ENCODE measurements around the gene PRKCA. TPM values are rescaled to one million over a fixed set of nuclear protein-coding genes. Genes with fewer than 3 reads are reported as not detected.
A peak's percentile ranks its signal among the peaks of the same experiment; 100 is the strongest.

The PRKCA gene
- total RNA-seq, 3 donors from 2014 or later (not counting 1 experiment from before 2014, with no cell fraction given), result 19.6 to 29.0 (median 20.4) TPM

GRCh38 chr17:66634193-66634592, 331.8 kb downstream of the PRKCA start:
- Mint-ChIP-seq H3K4me3 (no peak overlapping the region), H3K27ac (no peak overlapping the region), H3K36me3 (no peaks in the 10 kb centered on the region)

DNA sequence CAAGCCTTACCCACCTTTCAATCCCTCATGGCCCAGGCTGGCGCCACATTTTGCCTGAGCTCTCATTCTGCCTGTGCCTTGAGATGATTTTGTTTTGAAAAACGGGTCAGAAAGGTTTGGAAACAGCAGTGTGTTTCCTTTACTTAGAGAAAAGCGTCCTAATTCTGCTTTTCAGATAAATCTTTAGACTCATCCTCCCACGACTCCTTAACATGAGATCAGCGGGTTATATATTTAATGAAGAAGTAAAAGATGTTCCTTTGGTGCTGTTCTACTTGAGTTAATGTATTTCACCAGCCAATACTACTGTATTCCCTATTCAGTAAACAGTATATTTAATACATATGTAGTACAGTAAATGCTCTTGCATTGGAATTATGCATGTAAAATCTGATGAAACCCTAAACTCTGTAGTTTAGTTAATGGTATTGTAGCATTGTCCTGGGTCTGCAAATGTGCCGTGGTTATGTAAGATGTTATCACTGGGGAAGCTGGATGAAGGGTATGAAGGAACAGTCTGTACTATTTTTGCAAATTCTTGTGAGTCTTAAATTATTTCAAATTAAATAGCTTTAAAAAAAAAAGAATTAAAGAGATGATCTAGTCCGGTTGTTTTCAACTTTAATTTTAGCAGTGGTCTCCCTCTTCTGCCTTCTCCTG, 333.1 kb downstream of the PRKCA start:
- Mint-ChIP-seq H3K27me3 (ENCODE audit: low read depth in 2 of 2) (no peaks in the 10 kb centered on the region), H3K4me1 (peaks cover 12 to 29% of the 10 kb centered on the region in 2 donors), H3K9me3 (no peaks in the 10 kb centered on the region), H3K4me3 (no peak overlapping the region), H3K36me3 (no peaks in the 10 kb centered on the region), H3K27ac (peak overlapping the region in 1 of 2 donors; percentile 65)
- H3K4me1 ChIP-seq (ENCODE audit: control insufficient read depth, insufficient read depth, low read length), result peaks cover 13% of the 10 kb centered on the region
- no peaks in the 10 kb centered on the region for H3K9me3 ChIP-seq (ENCODE audit: control insufficient read depth, insufficient read depth, low read length)
- no peak for ATAC-seq
- H3K36me3 ChIP-seq (ENCODE audit: control insufficient read depth, insufficient read depth, low read length), result no peaks in the 10 kb centered on the region
- intact Hi-C loops (cut with micrococcal nuclease), result no loop called here
- WGBS (ENCODE audit: insufficient coverage), result 88% methylated on average over 4 of the region's 7 CpGs
- H3K4me3 ChIP-seq (ENCODE audit: low read length), result no peak overlapping the region
- TF ChIP-seq CTCF (IDR thresholded peaks at IDR 0.05), result no peak
- DNase-seq, result no peak
- H3K27ac ChIP-seq (ENCODE audit: low read length), result no peak overlapping the region
- no peaks in the 10 kb centered on the region for H3K27me3 ChIP-seq (ENCODE audit: control insufficient read depth, insufficient read depth, low read length)

More at GRCh38 chr17:66634193-66634592, 331.8 kb downstream of the PRKCA start:
- no peaks in the 10 kb centered on the region for H3K9me3 ChIP-seq (ENCODE audit: control insufficient read depth, insufficient read depth, low read length)
- H3K27me3 ChIP-seq (ENCODE audit: control insufficient read depth, insufficient read depth, low read length), result no peaks in the 10 kb centered on the region
- Mint-ChIP-seq H3K9me3 (no peaks in the 10 kb centered on the region), H3K27me3 (ENCODE audit: low read depth in 2 of 2) (no peaks in the 10 kb centered on the region), H3K4me1 (peaks cover 12 to 29% of the 10 kb centered on the region in 2 donors)
- no peaks in the 10 kb centered on the region for H3K36me3 ChIP-seq (ENCODE audit: control insufficient read depth, insufficient read depth, low read length)
- DNase-seq (no peak), ATAC-seq (no peak)
- H3K4me1 ChIP-seq (ENCODE audit: control insufficient read depth, insufficient read depth, low read length), result peaks cover 13% of the 10 kb centered on the region
- WGBS (ENCODE audit: insufficient coverage), result 67% methylated on average over 1 of the region's 1 CpG
- no peak for TF ChIP-seq CTCF (IDR thresholded peaks at IDR 0.05)
- intact Hi-C loops (cut with micrococcal nuclease), result no loop called here
- no peak overlapping the region for H3K27ac ChIP-seq (ENCODE audit: low read length)
- H3K4me3 ChIP-seq (ENCODE audit: low read length), result no peak overlapping the region

- no peaks in the 10 kb centered on the region for H3K27me3 ChIP-seq (ENCODE audit: control insufficient read depth, insufficient read depth, low read length)
- H3K27ac ChIP-seq (ENCODE audit: low read length), result no peak overlapping the region
- Mint-ChIP-seq H3K4me3 (no peak overlapping the region), H3K9me3 (no peaks in the 10 kb centered on the region), H3K36me3 (no peaks in the 10 kb centered on the region), H3K4me1 (peaks cover 12 to 29% of the 10 kb centered on the region in 2 donors), H3K27me3 (ENCODE audit: low read depth in 2 of 2) (no peaks in the 10 kb centered on the region), H3K27ac (peak overlapping the region in 1 of 2 donors; percentile 65)
- ATAC-seq (no peak), DNase-seq (no peak)
- no peaks in the 10 kb centered on the region for H3K36me3 ChIP-seq (ENCODE audit: control insufficient read depth, insufficient read depth, low read length)
- H3K4me3 ChIP-seq (ENCODE audit: low read length), result no peak overlapping the region
- intact Hi-C loops (cut with micrococcal nuclease), result no loop called here
- TF ChIP-seq CTCF (IDR thresholded peaks at IDR 0.05), result no peak
- H3K9me3 ChIP-seq (ENCODE audit: control insufficient read depth, insufficient read depth, low read length), result no peaks in the 10 kb centered on the region
- WGBS (ENCODE audit: insufficient coverage), result 64% methylated on average over 4 of the region's 4 CpGs
- peaks cover 13% of the 10 kb centered on the region for H3K4me1 ChIP-seq (ENCODE audit: control insufficient read depth, insufficient read depth, low read length)
These were observed 333.7 kb downstream of the PRKCA start for GRCh38 chr17:66636111-66636510.

DNA sequence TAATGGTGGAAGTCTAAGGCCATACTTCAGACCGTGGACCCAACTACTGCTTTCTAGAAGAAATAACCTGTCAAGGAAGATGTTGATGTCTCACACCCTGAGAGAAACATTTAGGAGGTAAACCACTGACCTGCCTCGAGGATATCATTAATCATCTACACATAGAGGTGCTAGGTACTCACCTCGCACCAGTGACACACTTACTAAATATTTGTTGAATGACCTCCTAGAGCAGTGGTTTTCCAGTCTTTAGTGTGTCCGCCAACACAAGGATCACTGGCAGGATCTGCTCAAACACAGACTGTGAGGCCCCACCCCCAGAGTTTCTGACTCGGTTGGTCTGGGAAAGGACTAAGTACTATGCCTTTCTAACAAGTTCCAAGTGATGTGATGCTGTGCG, 335.1 kb downstream of the PRKCA start:
- Mint-ChIP-seq H3K9me3 (no peaks in the 10 kb centered on the region), H3K4me1 (peaks cover 12 to 29% of the 10 kb centered on the region in 2 donors), H3K27ac (no peak overlapping the region), H3K4me3 (no peak overlapping the region), H3K36me3 (no peaks in the 10 kb centered on the region), H3K27me3 (ENCODE audit: low read depth in 2 of 2) (no peaks in the 10 kb centered on the region)
- H3K36me3 ChIP-seq (ENCODE audit: control insufficient read depth, insufficient read depth, low read length), result no peaks in the 10 kb centered on the region
- intact Hi-C loops (cut with micrococcal nuclease), result no loop called here
- H3K4me3 ChIP-seq (ENCODE audit: low read length), result no peak overlapping the region
- peaks cover 13% of the 10 kb centered on the region for H3K4me1 ChIP-seq (ENCODE audit: control insufficient read depth, insufficient read depth, low read length)
- H3K9me3 ChIP-seq (ENCODE audit: control insufficient read depth, insufficient read depth, low read length), result no peaks in the 10 kb centered on the region
- no peak for DNase-seq
- ATAC-seq, result no peak
- no peak for TF ChIP-seq CTCF (IDR thresholded peaks at IDR 0.05)
- 77% methylated on average over 6 of the region's 6 CpGs for WGBS (ENCODE audit: insufficient coverage)
- no peak overlapping the region for H3K27ac ChIP-seq (ENCODE audit: low read length)
- no peaks in the 10 kb centered on the region for H3K27me3 ChIP-seq (ENCODE audit: control insufficient read depth, insufficient read depth, low read length)
